Smooth muscle cell (in vitro differentiated cells): Measurements from ENCODE around the gene CRYBG2. TPM values are rescaled to one million over a fixed set of nuclear protein-coding genes. Genes with fewer than 3 reads are reported as not detected.
A peak's percentile ranks its signal among the peaks of the same experiment; 100 is the strongest.

Experiments
- DNase-seq: peaks from one replicate; lab custom pipeline; 2025; ENCODE audit not compliant: unreplicated experiment; lab: John Stamatoyannopoulos, UW
- H2AFZ ChIP-seq: fragments of 200-600 bp; sonication (generic); 2 replicates; pipeline ENCODE4 v1.6.0; 2016; ENCODE audit warnings: antibody characterized with exemption, low read depth, mild to moderate bottlenecking
- H3F3A ChIP-seq: fragments of 200-600 bp; sonication (generic); 2 replicates; pipeline ENCODE4 v1.6.0; 2017; ENCODE audit warnings: antibody characterized with exemption, low read depth
- H3K27ac ChIP-seq: fragments of 200-600 bp; sonication (generic); 2 replicates; pipeline ENCODE4 v1.5.1; 2016; ENCODE audit warnings: low read depth, mild to moderate bottlenecking
- H3K27me3 ChIP-seq: fragments of 200-600 bp; sonication (generic); 2 replicates; pipeline ENCODE4 v1.6.1; 2016; ENCODE audit warnings: low read depth, mild to moderate bottlenecking
- H3K36me3 ChIP-seq: fragments of 200-600 bp; sonication (generic); 2 replicates; pipeline ENCODE4 v1.5.1; 2016; ENCODE audit warnings: low read depth
- H3K4me1 ChIP-seq: fragments of 200-600 bp; sonication (generic); 2 replicates; pipeline ENCODE4 v1.5.1; 2016; ENCODE audit warnings: low read depth
- H3K4me2 ChIP-seq: fragments of 200-600 bp; sonication (generic); 2 replicates; pipeline ENCODE4 v1.6.0; 2016; ENCODE audit warnings: mild to moderate bottlenecking
- H3K4me3 ChIP-seq: fragments of 200-600 bp; sonication (generic); 2 replicates; pipeline ENCODE4 v1.5.1; 2016; ENCODE audit warnings: mild to moderate bottlenecking
- H3K79me2 ChIP-seq: fragments of 200-600 bp; sonication (generic); 2 replicates; pipeline ENCODE4 v1.6.0; 2016; ENCODE audit warnings: low read depth, mild to moderate bottlenecking
- H3K9ac ChIP-seq: fragments of 200-600 bp; sonication (generic); 2 replicates; pipeline ENCODE4 v1.6.0; 2016; ENCODE audit warnings: low read depth
- H3K9me3 ChIP-seq: fragments of 200-600 bp; sonication (generic); replicated peaks from 2 replicates; pipeline ENCODE4 v1.5.1; 2016; ENCODE audit warnings: low read depth
- H4K20me1 ChIP-seq: fragments of 200-600 bp; sonication (generic); 2 replicates; pipeline ENCODE4 v1.6.0; 2016; ENCODE audit warnings: low read depth
- WGBS: methylation state at CpG from one replicate; pipeline ENCODE4 v1.1.7; 2016; ENCODE audit warnings: low lambda C conversion rate; 5-methylcytosine and 5-hydroxymethylcytosine counted together
- polyA plus RNA-seq: library from polyadenylated mRNA; unstranded; fragments of >200 nt; fragmentation: Nextera tagmentation; extraction: Ambion mirVana; gene quantifications from 2 replicates; pipeline ENCODE4 v1.2.1, GENCODE V29; 2016
- total RNA-seq: library from RNA; depleted of rRNA; stranded (reverse); fragments of >200 nt; gene quantifications from 2 replicates; pipeline ENCODE4 v1.2.3, GENCODE V29; 2014
- TF ChIP-seq, protein P1 (sequence below): fragments of 200-600 bp; sonication (generic); IDR thresholded peaks from 2 replicates; pipeline ENCODE4 v1.5.1; 2017; ENCODE audit warnings: borderline replicate concordance, mild to moderate bottlenecking, antibody characterized with exemption; ENCODE audit not compliant: insufficient read depth, poor library complexity, severe bottlenecking

The CRYBG2 gene
- total and polyA plus RNA-seq, 2 experiments from 2014 or later, result 4.1 to 9.5 TPM

- no peak overlapping the region for H3K4me3 ChIP-seq
- H3K79me2 ChIP-seq, result no peaks in the 10 kb centered on the region
- TF ChIP-seq, protein P1, sequence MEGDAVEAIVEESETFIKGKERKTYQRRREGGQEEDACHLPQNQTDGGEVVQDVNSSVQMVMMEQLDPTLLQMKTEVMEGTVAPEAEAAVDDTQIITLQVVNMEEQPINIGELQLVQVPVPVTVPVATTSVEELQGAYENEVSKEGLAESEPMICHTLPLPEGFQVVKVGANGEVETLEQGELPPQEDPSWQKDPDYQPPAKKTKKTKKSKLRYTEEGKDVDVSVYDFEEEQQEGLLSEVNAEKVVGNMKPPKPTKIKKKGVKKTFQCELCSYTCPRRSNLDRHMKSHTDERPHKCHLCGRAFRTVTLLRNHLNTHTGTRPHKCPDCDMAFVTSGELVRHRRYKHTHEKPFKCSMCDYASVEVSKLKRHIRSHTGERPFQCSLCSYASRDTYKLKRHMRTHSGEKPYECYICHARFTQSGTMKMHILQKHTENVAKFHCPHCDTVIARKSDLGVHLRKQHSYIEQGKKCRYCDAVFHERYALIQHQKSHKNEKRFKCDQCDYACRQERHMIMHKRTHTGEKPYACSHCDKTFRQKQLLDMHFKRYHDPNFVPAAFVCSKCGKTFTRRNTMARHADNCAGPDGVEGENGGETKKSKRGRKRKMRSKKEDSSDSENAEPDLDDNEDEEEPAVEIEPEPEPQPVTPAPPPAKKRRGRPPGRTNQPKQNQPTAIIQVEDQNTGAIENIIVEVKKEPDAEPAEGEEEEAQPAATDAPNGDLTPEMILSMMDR, result no peak
- no peaks in the 10 kb centered on the region for H4K20me1 ChIP-seq
- no peaks in the 10 kb centered on the region for H3K36me3 ChIP-seq
- peaks cover 14% of the 10 kb centered on the region for H3K4me1 ChIP-seq
- H3K27me3 ChIP-seq, result no peaks in the 10 kb centered on the region
- no peak for DNase-seq
- no peaks in the 10 kb centered on the region for H3K9me3 ChIP-seq
- peaks cover 3% of the 10 kb centered on the region for H3F3A ChIP-seq
- H3K27ac ChIP-seq, result peak overlapping the region; percentile 84
- H2AFZ ChIP-seq, result no peak overlapping the region
- WGBS, result 91% methylated on average over 5 of the region's 5 CpGs
- H3K9ac ChIP-seq, result no peak overlapping the region
- no peak overlapping the region for H3K4me2 ChIP-seq
These were observed 4.1 kb downstream of the CRYBG2 start for GRCh38 chr1:26349877-26350244.

DNA sequence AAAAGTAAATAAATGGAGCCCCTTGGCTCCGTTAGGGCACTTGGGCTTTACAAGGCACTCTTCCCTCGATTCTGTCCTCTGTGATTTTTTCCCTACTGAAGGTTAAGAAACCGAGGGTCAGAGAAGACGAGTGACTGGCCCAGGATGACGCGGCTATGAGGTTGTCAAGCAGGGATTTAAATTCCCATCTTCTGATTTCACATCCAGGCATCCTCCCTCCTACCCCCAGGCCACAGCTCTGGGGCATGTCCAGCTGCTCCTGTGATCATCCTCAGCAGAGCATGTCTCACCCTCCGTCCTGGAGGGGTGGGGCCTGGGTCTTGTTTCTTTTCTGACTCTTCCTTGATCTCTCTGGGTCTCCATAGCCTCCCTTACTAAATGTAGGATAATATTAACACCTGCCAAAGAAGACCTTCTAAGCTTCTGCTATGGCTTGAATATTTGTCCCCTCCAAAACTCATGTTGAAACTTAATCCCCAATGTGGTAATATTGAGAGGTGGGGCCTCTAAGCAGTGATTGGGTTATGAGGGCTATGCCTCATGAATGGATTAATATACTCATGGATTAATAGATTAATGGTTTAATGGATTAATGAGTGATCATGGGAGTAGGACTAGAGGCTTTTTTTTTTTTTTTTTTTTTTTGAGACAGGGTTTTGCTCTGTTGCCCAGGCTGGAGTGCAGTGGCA is 4.6 kb downstream of the CRYBG2 start:
- H3K36me3 ChIP-seq, result no peaks in the 10 kb centered on the region
- H3K79me2 ChIP-seq, result no peaks in the 10 kb centered on the region
- H3K9me3 ChIP-seq, result no peaks in the 10 kb centered on the region
- H4K20me1 ChIP-seq, result no peaks in the 10 kb centered on the region
- DNase-seq, result no peak
- WGBS, result 48% methylated on average over 7 of the region's 7 CpGs
- H3F3A ChIP-seq, result peaks cover 3% of the 10 kb centered on the region
- H2AFZ ChIP-seq, result no peak overlapping the region
- peak overlapping the region; percentile 84 for H3K27ac ChIP-seq
- peaks cover 14% of the 10 kb centered on the region for H3K4me1 ChIP-seq
- H3K27me3 ChIP-seq, result no peaks in the 10 kb centered on the region
- H3K4me2 ChIP-seq, result no peak overlapping the region
- no peak overlapping the region for H3K9ac ChIP-seq
- TF ChIP-seq, protein P1, result no peak
- no peak overlapping the region for H3K4me3 ChIP-seq

- Histone ChIP-seq H3K4me2 (no peak overlapping the region), H2AFZ (no peak overlapping the region), H3K27ac (no peak overlapping the region), H4K20me1 (no peaks in the 10 kb centered on the region), H3K4me1 (peaks cover 11% of the 10 kb centered on the region), H3K36me3 (no peaks in the 10 kb centered on the region), H3K9me3 (no peaks in the 10 kb centered on the region), H3K9ac (no peak overlapping the region), H3K4me3 (no peak overlapping the region), H3K79me2 (no peaks in the 10 kb centered on the region), H3F3A (peaks cover 3% of the 10 kb centered on the region), H3K27me3 (no peaks in the 10 kb centered on the region)
- DNase-seq, result no peak
- 87% methylated on average over 10 of the region's 10 CpGs for WGBS
- TF ChIP-seq, protein P1, result no peak
These were observed 7.5 kb downstream of the CRYBG2 start for GRCh38 chr1:26346274-26347033.
